Retinal pigment epithelial cell (primary cell): ENCODE results near the gene ITPK1.
A peak's percentile ranks its signal among the peaks of the same experiment; 100 is the strongest.

Experiments used
- DNase-seq: peaks from one replicate; pipeline ENCODE4 v3.0.0-alpha.2; 2010; ENCODE audit warnings: low read depth
- H3K4me3 ChIP-seq: 2 replicates; pipeline ENCODE4 v1.5.1; 2011; ENCODE audit warnings: mild to moderate bottlenecking, low read length, control low read depth, moderate library complexity
- CTCF ChIP-seq: conservative IDR thresholded peaks from 2 replicates; pipeline ENCODE4 v1.5.1; 2011; ENCODE audit warnings: low read depth, low read length, control low read depth, inconsistent platforms

ITPK1 gene

GRCh38 chr14:93042968-93043940 is 72.5 kb downstream of the ITPK1 start:
- TF ChIP-seq CTCF = no peak
- H3K4me3 ChIP-seq = no peak overlapping the region
- DNase-seq = peak; percentile 92

GRCh38 chr14:93041830-93042229 is 73.9 kb downstream of the ITPK1 start:
- no peak overlapping the region for H3K4me3 ChIP-seq
- no peak for TF ChIP-seq CTCF
- DNase-seq = no peak

- no peak overlapping the region for H3K4me3 ChIP-seq
- DNase-seq = no peak
- TF ChIP-seq CTCF = no peak
These were observed 74.7 kb downstream of the ITPK1 start for GRCh38 chr14:93040982-93041381.

DNA sequence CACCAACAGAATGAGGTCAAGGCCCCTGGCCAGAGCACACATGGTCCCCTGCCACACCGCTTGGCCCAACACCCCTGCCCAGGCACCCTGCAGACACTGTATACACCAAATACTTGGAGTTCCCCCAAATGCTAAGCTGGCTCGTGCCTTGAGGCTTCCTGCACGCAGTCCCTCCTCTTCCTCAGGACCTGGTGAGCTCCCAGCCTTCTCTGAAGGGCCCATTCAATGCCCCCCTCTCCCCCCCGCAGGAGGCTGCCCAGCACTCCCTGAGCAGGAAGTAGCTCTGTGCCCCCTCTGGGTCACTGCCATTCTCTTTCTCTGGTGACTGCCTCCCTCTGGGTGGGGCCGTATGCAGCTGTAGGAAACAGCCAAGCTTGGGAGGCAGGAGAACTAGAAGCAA is 75.3 kb downstream of the ITPK1 start:
- no peak for DNase-seq
- H3K4me3 ChIP-seq = no peak overlapping the region

DNA sequence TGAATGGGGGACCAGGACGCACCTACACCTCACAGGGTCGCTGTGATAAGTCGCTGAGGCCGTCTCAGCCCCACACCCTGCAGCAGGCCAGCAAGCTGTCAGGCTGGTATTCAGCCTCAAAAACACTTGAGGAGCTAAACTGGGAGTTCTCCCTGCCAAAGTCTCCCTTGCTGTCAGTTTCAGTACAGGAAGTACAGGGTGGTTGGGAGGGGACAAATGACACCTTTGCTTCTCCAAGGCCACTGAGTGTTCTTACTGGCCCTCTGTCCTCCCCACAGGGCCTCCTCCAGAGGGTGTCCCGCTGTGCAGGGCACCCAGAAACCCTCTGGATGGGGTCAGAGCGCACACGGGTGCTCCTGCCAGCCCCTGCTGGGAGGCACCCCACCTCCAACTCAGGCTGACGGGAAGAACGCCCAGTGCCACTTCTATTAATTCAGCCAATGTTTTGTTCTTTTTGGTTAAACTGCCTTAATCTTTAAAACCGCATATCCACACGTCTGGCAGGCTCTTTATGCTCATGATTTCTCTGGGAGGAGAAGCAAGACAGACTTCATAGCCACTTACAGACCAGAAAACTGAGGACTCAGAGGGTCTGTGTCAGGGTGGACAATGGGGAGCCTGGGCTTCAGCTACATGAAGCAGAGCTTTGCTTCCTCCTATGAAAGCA is 75.9 kb downstream of the ITPK1 start:
- H3K4me3 ChIP-seq = no peak overlapping the region
- no peak for TF ChIP-seq CTCF
- no peak for DNase-seq

More for the DNA sequence above, 75.3 kb downstream of the ITPK1 start:
- TF ChIP-seq CTCF = no peak

DNA sequence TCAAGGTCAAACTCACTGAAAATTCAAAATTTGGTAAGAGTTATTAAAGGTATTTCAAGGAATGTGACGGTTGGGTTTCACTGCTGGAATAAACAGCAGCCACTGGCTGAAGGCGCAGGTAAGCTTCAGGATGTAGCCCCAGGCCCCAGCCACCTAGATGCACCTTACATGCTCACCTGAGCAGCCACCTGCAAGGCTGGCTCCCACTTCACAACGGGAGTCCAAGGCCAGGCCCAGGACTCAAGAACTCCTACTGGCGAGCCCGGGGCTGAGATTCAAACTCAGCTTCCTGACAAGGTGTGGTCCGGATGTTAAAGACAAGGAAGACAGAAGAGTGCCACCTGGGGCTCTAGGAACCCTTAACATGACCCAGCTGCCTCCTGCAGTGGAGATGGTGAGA is 78.4 kb downstream of the ITPK1 start:
- no peak for TF ChIP-seq CTCF
- DNase-seq = no peak
- H3K4me3 ChIP-seq = no peak overlapping the region
